Activated B cell treated with CpG ODN at 0.5 μM for 24 hours (primary cell): ENCODE measurements around the gene NMUR2. TPM values are rescaled to one million over a fixed set of nuclear protein-coding genes. Genes with fewer than 3 reads are reported as not detected.

Experiments
- ATAC-seq: fragments of 200-7000 bp; cut with Tn5 transposase; one replicate; pipeline ENCODE4 v1.10.0; 2021; ENCODE audit warnings: low read depth, mild to moderate bottlenecking, moderate library complexity
- CTCF ChIA-PET: fragments of 350-600 bp; sonication (Branson Sonifier 250); formaldehyde crosslinking; loops from one replicate; lab custom pipeline; 2021; ENCODE audit warnings: antibody characterized with exemption; lab: Charles Lee
- POLR2A ChIA-PET: fragments of 350-600 bp; sonication (Branson Sonifier 250); formaldehyde crosslinking; loops from one replicate; lab custom pipeline; 2021; ENCODE audit warnings: antibody characterized with exemption; lab: Charles Lee
- DNase-seq: peaks from one replicate; pipeline ENCODE4 v3.0.0; 2022
- H3K27ac Mint-ChIP-seq: one replicate; pipeline ENCODE4 v1.8.0; 2020; ENCODE audit warnings: mixed read lengths
- H3K27me3 Mint-ChIP-seq: one replicate; pipeline ENCODE4 v1.8.0; 2021; ENCODE audit warnings: mixed read lengths
- H3K36me3 Mint-ChIP-seq: one replicate; pipeline ENCODE4 v1.8.0; 2021; ENCODE audit warnings: low read depth, mixed read lengths
- H3K4me1 Mint-ChIP-seq: one replicate; pipeline ENCODE4 v1.8.0; 2021; ENCODE audit warnings: mixed read lengths
- H3K4me3 Mint-ChIP-seq: one replicate; pipeline ENCODE4 v1.8.0; 2020; ENCODE audit warnings: mild to moderate bottlenecking, mixed read lengths
- H3K9me3 Mint-ChIP-seq: one replicate; pipeline ENCODE4 v1.8.0; 2020; ENCODE audit warnings: mixed read lengths
- intact Hi-C: fragments of 100-400 bp; cut with micrococcal nuclease; formaldehyde crosslinking; loops from one replicate; pipeline ENCODE4 v1.15.1; 2024
- total RNA-seq: library from RNA; stranded (reverse); gene quantifications from 2 replicates; pipeline ENCODE4 v1.2.3, GENCODE V29; 2022
- TF ChIP-seq, protein P1 (sequence below): fragments of 200-600 bp; IDR thresholded peaks from one replicate; pipeline ENCODE4 v1.8.0; 2022; ENCODE audit warnings: antibody characterized with exemption, mild to moderate bottlenecking

The NMUR2 gene
- total RNA-seq, 1 donor from 2014 or later = not detected

DNA sequence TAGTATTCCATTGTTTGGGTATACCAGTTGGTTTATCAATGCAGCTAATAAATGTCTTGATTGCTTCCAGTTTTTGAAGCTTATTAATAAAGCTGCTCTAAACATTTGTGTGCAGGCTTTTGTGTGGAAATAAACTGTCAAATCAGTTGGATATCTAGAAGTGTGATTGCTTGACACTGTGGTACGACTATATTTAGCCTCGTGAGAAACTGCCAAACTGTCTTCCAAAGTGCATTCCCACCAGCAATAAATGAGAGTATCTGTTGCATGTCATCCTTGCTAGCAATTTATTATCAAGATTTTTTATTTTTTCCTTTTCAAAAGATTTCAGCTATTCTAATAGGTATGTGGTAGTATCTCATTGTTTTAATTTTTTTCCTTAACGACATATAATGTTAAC, 37.5 kb downstream of the NMUR2 start:
- Mint-ChIP-seq H3K36me3 (no peaks in the 10 kb centered on the region), H3K9me3 (no peaks in the 10 kb centered on the region), H3K4me3 (no peak overlapping the region), H3K27me3 (no peaks in the 10 kb centered on the region), H3K4me1 (no peaks in the 10 kb centered on the region), H3K27ac (no peak overlapping the region)
- DNase-seq (no peak), ATAC-seq (no peak)
- TF ChIP-seq, protein P1, sequence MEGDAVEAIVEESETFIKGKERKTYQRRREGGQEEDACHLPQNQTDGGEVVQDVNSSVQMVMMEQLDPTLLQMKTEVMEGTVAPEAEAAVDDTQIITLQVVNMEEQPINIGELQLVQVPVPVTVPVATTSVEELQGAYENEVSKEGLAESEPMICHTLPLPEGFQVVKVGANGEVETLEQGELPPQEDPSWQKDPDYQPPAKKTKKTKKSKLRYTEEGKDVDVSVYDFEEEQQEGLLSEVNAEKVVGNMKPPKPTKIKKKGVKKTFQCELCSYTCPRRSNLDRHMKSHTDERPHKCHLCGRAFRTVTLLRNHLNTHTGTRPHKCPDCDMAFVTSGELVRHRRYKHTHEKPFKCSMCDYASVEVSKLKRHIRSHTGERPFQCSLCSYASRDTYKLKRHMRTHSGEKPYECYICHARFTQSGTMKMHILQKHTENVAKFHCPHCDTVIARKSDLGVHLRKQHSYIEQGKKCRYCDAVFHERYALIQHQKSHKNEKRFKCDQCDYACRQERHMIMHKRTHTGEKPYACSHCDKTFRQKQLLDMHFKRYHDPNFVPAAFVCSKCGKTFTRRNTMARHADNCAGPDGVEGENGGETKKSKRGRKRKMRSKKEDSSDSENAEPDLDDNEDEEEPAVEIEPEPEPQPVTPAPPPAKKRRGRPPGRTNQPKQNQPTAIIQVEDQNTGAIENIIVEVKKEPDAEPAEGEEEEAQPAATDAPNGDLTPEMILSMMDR = no peak
- CTCF ChIA-PET = no interaction called here
- POLR2A ChIA-PET = no interaction called here
- intact Hi-C loops = no loop called here

DNA sequence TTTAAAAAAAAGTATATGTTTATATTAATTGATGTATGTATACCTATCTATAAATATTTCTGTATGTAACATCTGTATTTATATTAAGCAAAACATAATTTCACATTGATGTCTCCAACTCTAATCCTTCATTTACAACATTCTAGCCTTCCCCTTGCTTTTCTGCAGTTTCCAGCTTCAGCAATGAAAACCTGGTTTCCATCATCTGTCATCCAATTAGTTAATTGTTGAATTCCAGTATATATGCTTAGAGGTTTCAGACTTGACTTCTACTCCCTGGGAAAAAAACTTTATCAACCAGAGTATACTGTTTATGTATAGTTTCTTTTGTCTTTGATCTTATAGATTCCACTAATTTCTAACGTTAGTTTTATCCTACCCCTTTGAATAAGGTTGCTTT, 38.4 kb downstream of the NMUR2 start:
- no peak overlapping the region for H3K27ac Mint-ChIP-seq
- intact Hi-C loops = no loop called here
- ChIA-PET POLR2A (no interaction called here), CTCF (no interaction called here)
- no peak overlapping the region for H3K4me3 Mint-ChIP-seq
- TF ChIP-seq, protein P1 = no peak
- DNase-seq (no peak), ATAC-seq (no peak)
- H3K9me3 Mint-ChIP-seq = no peaks in the 10 kb centered on the region
- H3K36me3 Mint-ChIP-seq = no peaks in the 10 kb centered on the region
- H3K4me1 Mint-ChIP-seq = no peaks in the 10 kb centered on the region
- no peaks in the 10 kb centered on the region for H3K27me3 Mint-ChIP-seq

DNA sequence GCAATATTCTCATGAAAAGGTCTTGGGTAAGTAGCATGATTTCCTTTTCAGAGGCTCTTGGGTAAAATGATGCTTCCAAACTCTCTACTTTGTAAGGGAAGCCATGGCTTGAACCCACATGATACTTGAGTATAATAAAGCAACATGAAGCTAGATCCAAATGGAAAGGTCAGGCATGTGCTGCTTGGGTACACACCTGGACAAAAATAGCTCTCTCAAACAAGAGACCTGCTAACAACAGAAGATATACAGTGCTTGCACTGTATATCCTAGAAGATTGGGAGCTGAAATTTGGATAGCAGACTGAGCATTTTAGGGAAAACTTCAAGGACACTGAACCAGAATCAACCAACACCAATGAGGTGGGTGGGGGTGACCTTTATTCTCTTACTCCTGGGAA, 40.2 kb downstream of the NMUR2 start:
- Mint-ChIP-seq H3K4me3 (no peak overlapping the region), H3K27me3 (no peaks in the 10 kb centered on the region), H3K9me3 (no peaks in the 10 kb centered on the region), H3K36me3 (no peaks in the 10 kb centered on the region), H3K4me1 (no peaks in the 10 kb centered on the region), H3K27ac (no peak overlapping the region)
- ChIA-PET CTCF (no interaction called here), POLR2A (no interaction called here)
- DNase-seq = no peak
- no peak for ATAC-seq
- TF ChIP-seq, protein P1 = no peak
- intact Hi-C loops = no loop called here

DNA sequence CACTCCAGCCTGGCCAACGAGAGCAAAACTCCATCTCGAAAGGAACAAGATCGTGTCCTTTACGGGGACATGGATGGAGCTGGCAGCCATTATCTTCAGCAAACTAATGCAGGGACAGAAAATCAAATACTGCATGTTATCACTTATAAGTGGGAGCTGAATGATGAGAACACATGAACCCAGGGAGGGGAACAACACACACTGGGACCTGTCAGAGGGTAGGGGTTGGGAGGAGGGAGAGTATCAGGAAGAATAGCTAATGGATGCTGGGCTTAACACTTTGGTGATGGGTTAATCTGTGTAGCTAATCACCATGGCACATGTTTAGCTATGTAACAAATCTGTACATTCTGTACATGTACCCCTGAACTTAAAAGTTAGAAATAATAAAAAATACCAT, 40.9 kb downstream of the NMUR2 start:
- ATAC-seq (no peak), DNase-seq (no peak)
- Mint-ChIP-seq H3K36me3 (no peaks in the 10 kb centered on the region), H3K9me3 (no peaks in the 10 kb centered on the region), H3K27ac (no peak overlapping the region), H3K27me3 (no peaks in the 10 kb centered on the region), H3K4me3 (no peak overlapping the region), H3K4me1 (no peaks in the 10 kb centered on the region)
- intact Hi-C loops = no loop called here
- POLR2A ChIA-PET = no interaction called here
- CTCF ChIA-PET = no interaction called here
- TF ChIP-seq, protein P1 = no peak

DNA sequence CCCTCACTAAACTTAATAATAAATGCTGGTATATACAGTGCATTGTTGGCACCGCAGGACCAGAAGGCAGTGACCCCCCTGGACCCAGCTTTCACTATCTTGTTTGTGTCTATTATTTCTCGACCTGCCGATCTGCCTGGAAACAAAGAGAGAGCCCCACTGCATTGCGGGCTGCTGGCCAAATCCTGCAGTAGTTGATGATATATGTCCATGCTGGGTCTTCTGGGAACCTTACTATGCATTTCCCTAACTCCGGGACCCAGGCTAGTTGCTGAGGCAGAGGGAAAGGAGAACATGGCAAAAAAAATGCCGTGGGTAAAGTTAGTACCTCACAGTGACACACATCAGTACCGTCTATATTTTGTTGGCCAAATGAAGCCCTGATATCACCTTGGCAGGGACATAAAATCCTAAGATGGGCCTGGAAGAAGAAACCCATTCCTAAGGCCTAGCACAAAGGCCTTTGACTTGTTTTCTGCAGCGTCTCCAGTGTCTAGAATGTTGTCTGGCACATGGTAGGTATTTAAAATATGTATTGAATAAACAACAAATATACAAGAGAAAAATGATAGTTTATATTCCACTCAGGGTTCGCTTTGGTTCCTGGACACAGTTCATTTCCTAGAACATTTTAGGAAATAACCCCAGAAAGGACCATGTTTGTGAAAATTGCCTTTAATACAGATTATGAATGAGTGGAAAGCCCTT, 46.1 kb downstream of the NMUR2 start:
- Mint-ChIP-seq H3K27ac (no peak overlapping the region), H3K36me3 (no peaks in the 10 kb centered on the region), H3K9me3 (no peaks in the 10 kb centered on the region), H3K4me3 (no peak overlapping the region), H3K27me3 (no peaks in the 10 kb centered on the region), H3K4me1 (no peaks in the 10 kb centered on the region)
- POLR2A ChIA-PET = no interaction called here
- intact Hi-C loops = no loop called here
- TF ChIP-seq, protein P1 = no peak
- DNase-seq (no peak), ATAC-seq (no peak)
- CTCF ChIA-PET = no interaction called here
